C4-2B (cell line): ENCODE results near the gene SLC19A3.

Experiments used
- H3K27ac ChIP-seq: fragments of 450-650 bp; 2 replicates; pipeline ENCODE4 v1.5.1; 2017
- CTCF ChIP-seq: fragments of 450-650 bp; conservative IDR thresholded peaks from 2 replicates; pipeline ENCODE4 v1.5.1; 2017; ENCODE audit warnings: mild to moderate bottlenecking
- ZFX ChIP-seq: fragments of 450-650 bp; IDR thresholded peaks from 2 replicates; pipeline ENCODE4 v1.6.1; 2017

SLC19A3 gene

GRCh38 chr2:227665189-227665940, 52.5 kb downstream of the SLC19A3 start:
- TF ChIP-seq ZFX (no peak), CTCF (no peak)
- no peak overlapping the region for H3K27ac ChIP-seq

- no peak for TF ChIP-seq ZFX
- no peak overlapping the region for H3K27ac ChIP-seq
These were observed 56.0 kb downstream of the SLC19A3 start for GRCh38 chr2:227661827-227662226.

GRCh38 chr2:227661025-227661649, 56.7 kb downstream of the SLC19A3 start:
- no peak overlapping the region for H3K27ac ChIP-seq
- no peak for TF ChIP-seq ZFX
- no peak for TF ChIP-seq CTCF

- TF ChIP-seq CTCF, result no peak
- no peak for TF ChIP-seq ZFX
- no peak overlapping the region for H3K27ac ChIP-seq
These were observed 60.5 kb downstream of the SLC19A3 start for GRCh38 chr2:227657199-227657845.

- no peak for TF ChIP-seq CTCF
- TF ChIP-seq ZFX, result no peak
- H3K27ac ChIP-seq, result no peak overlapping the region
These were observed 62.4 kb downstream of the SLC19A3 start for GRCh38 chr2:227655454-227655853.

- H3K27ac ChIP-seq, result no peak overlapping the region
- TF ChIP-seq CTCF (no peak), ZFX (no peak)
These were observed 63.4 kb downstream of the SLC19A3 start for GRCh38 chr2:227654426-227654825.

- TF ChIP-seq CTCF (no peak), ZFX (no peak)
- no peak overlapping the region for H3K27ac ChIP-seq
These were observed 64.4 kb downstream of the SLC19A3 start for GRCh38 chr2:227653419-227653818.
